Endothelial cell of umbilical vein (primary cell): ENCODE data around the gene PDYN. TPM values are rescaled to one million over a fixed set of nuclear protein-coding genes. Genes with fewer than 3 reads are reported as not detected.

Experiments
- BruUV-seq: library from RNA; stranded (reverse); fragments of 400-500 nt; replicated peaks from 2 replicates; lab custom pipeline; 2021; lab: Mats Ljungman, UMichigan
- CTCF ChIA-PET: fragments of 300-600, 350-600 bp; sonication (Branson Sonifier 250); formaldehyde crosslinking; loops from one replicate; lab custom pipeline; 2021; ENCODE audit warnings: antibody characterized with exemption, inconsistent platforms; lab: Charles Lee
- POLR2A ChIA-PET: fragments of 300-600, 350-600 bp; sonication (Branson Sonifier 250); formaldehyde crosslinking; loops from one replicate; lab custom pipeline; 2021; ENCODE audit warnings: antibody characterized with exemption, inconsistent platforms; lab: Charles Lee
- DNase-seq: peaks from one replicate; pipeline ENCODE4 v3.0.0-alpha.2; 2011; ENCODE audit warnings: low read depth, low spot score
- FAIRE-seq: peaks from 2 replicates; lab custom pipeline; 2011; peaks lifted over from hg19 to GRCh38; lab: Jason Lieb, UNC
- H2AFZ ChIP-seq: 2 replicates; pipeline ENCODE4 v1.6.0; 2012; ENCODE audit warnings: low read depth, low read length, control low read depth, inconsistent platforms
- H3K27ac ChIP-seq: 2 replicates; pipeline ENCODE4 v1.5.1; 2011; ENCODE audit warnings: low read depth, mild to moderate bottlenecking, control low read depth, low read length, moderate library complexity; ENCODE audit not compliant: insufficient read depth
- H3K27me3 ChIP-seq, 2 experiments: 2 replicates each; pipeline versions ENCODE4 v1.6.0 to v1.6.1; 2011; ENCODE audit warnings: low read length in 2 of 2, mixed read lengths in 1 of 2; ENCODE audit not compliant: control insufficient read depth in 2 of 2, insufficient read depth in 2 of 2
- H3K36me3 ChIP-seq, 2 experiments: 2 replicates in 1 of 2; 3 replicates in 1 of 2; pipeline ENCODE4 v1.5.1; 2011; ENCODE audit warnings: low read length in 2 of 2, mild to moderate bottlenecking in 1 of 2, moderate library complexity in 1 of 2; ENCODE audit not compliant: control insufficient read depth in 2 of 2, insufficient read depth in 2 of 2; ENCODE audit errors: extremely low read depth in 1 of 2
- H3K4me1 ChIP-seq: 3 replicates; pipeline ENCODE4 v1.5.1; 2011; ENCODE audit warnings: mild to moderate bottlenecking, low read length; ENCODE audit not compliant: control insufficient read depth, insufficient read depth; ENCODE audit errors: extremely low read depth
- H3K4me2 ChIP-seq: 2 replicates; pipeline ENCODE4 v1.6.1; 2011; ENCODE audit warnings: low read length, control low read depth, mixed read lengths; ENCODE audit not compliant: insufficient read depth
- H3K4me3 ChIP-seq, 3 experiments: fragments of 200-600 bp in 1 of 3; sonication (generic), shearing (Covaris generic) in 1 of 3; replicated peaks in 1 of 3; 2 replicates each; pipeline ENCODE4 v1.5.1; 2011 to 2016; ENCODE audit warnings: control low read depth in 3 of 3, low read length in 3 of 3, mild to moderate bottlenecking in 2 of 3, inconsistent platforms in 1 of 3, low read depth in 1 of 3, moderate library complexity in 1 of 3; ENCODE audit not compliant: insufficient read depth in 1 of 3
- H3K79me2 ChIP-seq: 2 replicates; pipeline ENCODE4 v1.6.0; 2012; ENCODE audit warnings: low read length, inconsistent platforms; ENCODE audit not compliant: control insufficient read depth, insufficient read depth
- H3K9ac ChIP-seq: replicated peaks from 2 replicates; pipeline ENCODE3; 2011; ENCODE audit warnings: low read length, control low read depth; ENCODE audit not compliant: insufficient read depth; ENCODE audit errors: extremely low read depth
- H3K9me1 ChIP-seq: replicated peaks from 3 replicates; pipeline ENCODE4 v1.6.0; 2011; ENCODE audit warnings: mild to moderate bottlenecking, low read length; ENCODE audit not compliant: control insufficient read depth, insufficient read depth; ENCODE audit errors: extremely low read depth
- H3K9me3 ChIP-seq: replicated peaks from 2 replicates; pipeline ENCODE4 v1.5.1; 2012; ENCODE audit warnings: low read length, inconsistent platforms; ENCODE audit not compliant: control insufficient read depth, insufficient read depth
- H4K20me1 ChIP-seq: replicated peaks from 2 replicates; pipeline ENCODE3; 2011; ENCODE audit warnings: mild to moderate bottlenecking, low read length; ENCODE audit not compliant: control insufficient read depth, insufficient read depth; ENCODE audit errors: extremely low read depth
- CTCF ChIP-seq, 2 donors: IDR thresholded peaks; 1 replicate in 1 of 2; 2 replicates in 1 of 2; pipeline ENCODE4 v1.5.1; 2011; ENCODE audit warnings: low read length in 2 of 2, mild to moderate bottlenecking in 2 of 2, moderate library complexity in 2 of 2, control low read depth in 1 of 2, inconsistent platforms in 1 of 2, low read depth in 1 of 2; ENCODE audit not compliant: insufficient read depth in 1 of 2; ENCODE audit errors: extremely low read depth in 1 of 2
- EZH2 ChIP-seq: IDR thresholded peaks from 2 replicates; pipeline ENCODE4 v1.6.1; 2012; ENCODE audit warnings: borderline replicate concordance, low read depth, mild to moderate bottlenecking, moderate library complexity, low read length, inconsistent platforms; ENCODE audit not compliant: severe bottlenecking
- FOS ChIP-seq: IDR thresholded peaks from 2 replicates; pipeline ENCODE4 v1.6.1; 2011; ENCODE audit warnings: mild to moderate bottlenecking, low read length, moderate library complexity, borderline replicate concordance; ENCODE audit not compliant: insufficient read depth
- GATA2 ChIP-seq: IDR thresholded peaks from 2 replicates; pipeline ENCODE4 v1.7.0; 2011; ENCODE audit warnings: low read depth, mild to moderate bottlenecking, moderate library complexity, mixed read lengths, low read length; ENCODE audit not compliant: insufficient read length, insufficient read depth
- JUN ChIP-seq: IDR thresholded peaks from 2 replicates; pipeline ENCODE4 v1.6.1; 2011; ENCODE audit warnings: borderline replicate concordance, low read depth; ENCODE audit not compliant: insufficient read length, insufficient read depth
- MAX ChIP-seq: IDR thresholded peaks from 2 replicates; pipeline ENCODE4 v1.6.1; 2011; ENCODE audit not compliant: insufficient read depth, insufficient read length
- MYC ChIP-seq: IDR thresholded peaks from one replicate; pipeline ENCODE4 v1.6.1; 2011; ENCODE audit warnings: mild to moderate bottlenecking, low read depth, low read length
- POLR2A ChIP-seq: IDR thresholded peaks from 2 replicates; pipeline ENCODE4 v1.6.1; 2012; ENCODE audit warnings: low read depth, mild to moderate bottlenecking, control low read depth, low read length
- POLR2AphosphoS5 ChIP-seq: IDR thresholded peaks from 2 replicates; pipeline ENCODE4 v1.6.1; 2012; ENCODE audit warnings: low read depth, mild to moderate bottlenecking, control low read depth, low read length, moderate library complexity; ENCODE audit not compliant: insufficient read depth
- dilution Hi-C: fragments of 300-500 bp; cut with MboI; formaldehyde crosslinking; loops from one replicate; pipeline ENCODE4 v1.15.0; 2019; ENCODE audit warnings: low sequenced_read_pairs; ENCODE audit not compliant: extremely low pct_ligation_motif_present
- intact Hi-C: fragments of 100-400 bp; cut with micrococcal nuclease; formaldehyde crosslinking; loops from one replicate; pipeline ENCODE4 v1.10.0; 2022
- polyA plus RNA-seq, 4 experiments: library from polyadenylated mRNA; depleted of rRNA in 3 of 4; stranded (reverse) in 3 of 4; unstranded in 1 of 4; fragments of >200 nt; gene quantifications; 2 replicates each; pipeline versions ENCODE4 v1.2.1 to v1.2.3, GENCODE V29; 2011 to 2012; ENCODE audit warnings: missing spikeins in 1 of 4
- total RNA-seq: library from RNA; stranded (reverse); gene quantifications from 2 replicates; pipeline ENCODE4 v1.2.3, GENCODE V29; 2021

Gene PDYN
- total and polyA plus RNA-seq, 2 donors (not counting 3 experiments of a cell fraction or from before 2014, with no cell fraction given): not detected

- no peak overlapping the region for H2AFZ ChIP-seq
- no peaks in the 10 kb centered on the region for H3K9me3 ChIP-seq
- no peak overlapping the region for H3K4me3 ChIP-seq
- CTCF ChIA-PET: interaction anchor here (0.8 kb wide), 1 partner anchor 150 kb away, joined by 3 read pairs; no protein-coding TSS in a partner anchor
- no peak overlapping the region for H3K27ac ChIP-seq
- no peaks in the 10 kb centered on the region for H3K79me2 ChIP-seq
- no peaks in the 10 kb centered on the region for H3K9me1 ChIP-seq
- dilution Hi-C loops: no loop called here
- no TSS peak for BruUV-seq
- H3K9ac ChIP-seq: no peak overlapping the region
- intact Hi-C loops: no loop called here
- no peaks in the 10 kb centered on the region for H3K36me3 ChIP-seq
- FAIRE-seq: no peak
- H4K20me1 ChIP-seq: no peaks in the 10 kb centered on the region
- DNase-seq: no peak
- H3K27me3 ChIP-seq: peaks cover 10 to 12% of the 10 kb centered on the region in 2 experiments
- no peak overlapping the region for H3K4me2 ChIP-seq
- TF ChIP-seq MYC (no peak), GATA2 (no peak), POLR2A (no peak), CTCF (IDR thresholded peaks at IDR 0.05; ENCODE audit: extremely low read depth in 1 of 2, insufficient read depth in 1 of 2, low read depth in 1 of 2, low read length in 2 of 2) (no peak), EZH2 (no peak), POLR2AphosphoS5 (no peak), MAX (no peak), JUN (no peak), FOS (no peak)
- POLR2A ChIA-PET: no interaction called here
- no peaks in the 10 kb centered on the region for H3K4me1 ChIP-seq
Observed at GRCh38 chr20:1952737-1953530, 40.9 kb downstream of the PDYN start.
